AML-193 (cell line): ENCODE results near the gene ZNF488.

Experiments used
- DNase-seq, 2 experiments: peaks; one replicate each; lab custom pipeline; 2025; lab: John Stamatoyannopoulos, UW

Gene ZNF488

GRCh38 chr10:47381427-47382379 is 2.4 kb downstream of the ZNF488 start:
- no peak for DNase-seq

GRCh38 chr10:47381103-47381395 is 3.0 kb downstream of the ZNF488 start:
- no peak for DNase-seq

- no peak for DNase-seq
These were observed 3.6 kb downstream of the ZNF488 start for GRCh38 chr10:47380341-47381102.

- no peak for DNase-seq
These were observed 4.2 kb downstream of the ZNF488 start for GRCh38 chr10:47379901-47380300.

DNA sequence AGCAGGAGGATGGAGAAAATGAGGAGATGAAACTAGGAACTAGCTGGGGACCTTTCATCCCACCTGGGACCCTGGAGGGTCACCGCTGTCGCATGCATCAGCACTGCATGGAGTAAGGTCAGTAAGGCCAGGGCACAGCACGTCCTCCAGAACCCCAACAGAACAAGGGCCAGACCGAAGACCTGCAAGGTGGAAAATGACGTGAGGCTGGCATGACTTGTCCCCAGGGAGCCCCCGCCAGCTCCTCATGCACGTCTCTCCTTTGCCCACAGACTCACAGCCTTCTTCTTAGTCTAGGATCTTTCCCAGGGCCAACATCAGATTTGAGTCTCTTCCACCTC is 4.7 kb downstream of the ZNF488 start:
- no peak for DNase-seq

DNA sequence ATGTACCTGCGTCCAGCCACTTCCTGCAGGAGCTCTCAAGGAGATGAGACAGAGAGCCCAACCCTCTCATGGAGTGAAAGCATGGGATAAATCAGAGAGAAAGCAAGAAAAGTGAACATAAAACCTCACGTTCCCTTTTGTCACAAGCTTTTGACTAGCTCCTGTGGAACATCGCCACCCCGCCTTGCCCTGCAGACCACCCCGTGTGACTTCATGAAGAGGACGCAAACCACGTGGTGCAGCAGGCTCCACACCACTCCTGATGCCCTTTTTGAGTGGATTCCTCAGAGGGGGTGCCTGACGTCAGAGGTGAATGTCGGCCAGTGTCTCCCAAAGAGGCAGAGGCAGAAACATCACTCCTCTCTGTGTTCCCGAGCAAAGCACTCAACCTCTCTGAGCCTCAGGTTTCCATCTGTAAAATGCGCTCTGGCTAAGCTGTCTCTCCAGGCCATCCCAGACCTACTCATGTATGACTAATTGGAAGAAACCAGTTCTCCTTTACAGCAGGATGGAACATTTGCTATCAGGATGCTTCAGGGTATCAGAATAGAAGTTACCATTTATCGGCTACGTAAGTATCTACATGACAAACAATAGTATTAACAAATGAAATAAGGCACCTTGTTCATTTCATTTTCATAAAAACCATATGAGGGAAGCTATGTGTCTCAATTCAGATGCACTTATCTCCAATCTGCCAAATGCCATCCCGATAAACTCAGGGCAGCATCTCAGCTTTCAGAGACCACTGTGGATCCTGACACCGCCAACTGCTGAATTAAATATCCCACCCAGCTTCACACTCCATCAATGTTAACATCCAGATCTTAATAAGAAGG is 5.3 kb downstream of the ZNF488 start:
- no peak for DNase-seq

- no peak for DNase-seq
These were observed 5.9 kb downstream of the ZNF488 start for GRCh38 chr10:47378183-47378510.

DNA sequence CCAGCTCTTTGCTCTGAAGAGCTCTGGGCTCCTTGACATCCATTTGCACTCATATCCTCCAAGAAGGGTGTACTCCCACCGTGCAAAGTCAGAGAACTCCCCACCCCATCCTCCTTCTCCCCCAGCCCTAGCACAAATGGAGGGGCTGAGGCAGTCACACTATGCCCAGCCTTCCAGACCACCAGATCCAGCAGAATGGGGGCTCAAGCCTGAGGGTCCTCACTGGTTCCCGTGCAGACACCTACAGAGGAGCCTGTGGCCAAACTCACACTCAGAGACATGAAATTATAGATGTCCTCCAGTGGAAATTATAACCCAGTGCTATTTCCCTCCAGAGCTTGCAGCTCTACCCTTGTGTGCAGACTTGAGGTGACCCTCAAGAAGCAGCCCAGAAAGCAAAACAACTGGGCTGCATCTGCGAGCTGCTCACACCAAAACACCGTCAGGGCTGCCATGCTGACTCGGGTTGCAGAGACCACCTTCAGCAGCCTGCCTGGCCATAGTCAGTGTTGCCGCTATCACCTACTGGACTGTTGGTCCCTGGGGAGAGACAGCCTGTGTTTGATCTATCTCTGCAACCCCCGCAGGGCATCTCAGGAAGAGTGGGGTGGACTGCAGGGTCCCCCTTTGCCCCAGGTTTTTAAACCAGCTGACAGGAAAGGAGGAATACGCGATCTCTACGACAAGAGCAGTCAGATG is 7.4 kb downstream of the ZNF488 start:
- DNase-seq, result no peak

DNA sequence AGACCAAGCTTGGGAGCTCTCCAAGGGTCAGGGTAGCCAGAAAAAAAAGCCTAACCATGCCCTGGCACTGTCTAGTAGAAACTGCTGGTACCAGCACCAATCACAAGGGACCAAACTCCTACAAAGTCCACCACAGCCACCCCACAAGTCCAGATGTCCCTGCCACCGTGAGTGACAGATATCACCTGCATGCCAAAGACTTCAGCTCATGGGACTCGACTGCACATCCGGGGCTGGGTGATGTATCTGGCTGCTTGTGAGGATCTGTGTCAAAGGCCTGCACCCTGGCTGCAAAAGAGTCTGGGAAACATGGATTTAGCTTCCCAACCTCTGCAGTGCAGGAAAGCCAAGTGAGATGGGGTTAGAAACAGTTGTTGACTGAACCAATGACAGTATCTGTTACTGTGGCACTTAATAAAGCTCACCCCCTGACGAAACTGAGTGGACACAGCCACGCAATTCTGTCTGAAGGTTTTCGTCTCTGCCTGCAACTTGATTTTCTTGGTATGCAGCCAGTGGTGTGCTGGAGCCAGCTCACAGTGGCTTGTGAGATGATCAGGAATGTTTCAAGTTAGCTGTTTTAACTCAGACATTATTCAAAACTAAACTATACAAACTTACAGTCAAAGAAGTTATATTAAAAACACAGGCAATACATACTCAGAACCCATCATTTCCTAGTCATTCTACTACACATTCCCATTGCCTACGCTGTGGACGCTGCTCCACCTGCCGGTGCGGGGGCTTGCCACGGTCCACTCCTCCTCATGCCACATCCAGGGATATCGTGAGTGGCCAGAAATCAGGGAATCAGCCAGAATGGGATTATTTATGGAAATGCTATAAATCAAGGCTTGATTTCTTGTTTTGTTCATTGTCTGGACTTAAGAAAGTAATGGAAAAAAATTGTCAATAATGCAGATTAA is 9.2 kb downstream of the ZNF488 start:
- DNase-seq, result no peak

DNA sequence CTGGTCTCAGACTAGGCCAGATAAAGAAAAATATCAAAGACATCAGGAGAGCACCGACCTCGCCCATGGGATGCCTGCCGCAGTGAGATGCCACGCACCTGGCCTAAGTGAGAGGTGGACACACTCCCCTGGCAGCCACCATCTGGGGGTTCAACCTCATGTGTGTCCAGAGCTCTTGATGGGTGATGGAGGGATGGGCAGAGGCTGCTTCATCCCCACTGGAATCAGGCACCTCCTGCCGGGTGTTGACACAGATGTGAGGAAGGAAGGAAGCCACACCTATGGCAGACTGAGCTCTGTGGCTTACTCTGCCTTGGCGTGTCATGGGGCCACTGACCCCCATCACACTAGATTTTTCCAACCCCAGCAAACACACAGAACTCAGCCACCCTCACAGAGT is 11.4 kb downstream of the ZNF488 start:
- DNase-seq, result no peak

DNA sequence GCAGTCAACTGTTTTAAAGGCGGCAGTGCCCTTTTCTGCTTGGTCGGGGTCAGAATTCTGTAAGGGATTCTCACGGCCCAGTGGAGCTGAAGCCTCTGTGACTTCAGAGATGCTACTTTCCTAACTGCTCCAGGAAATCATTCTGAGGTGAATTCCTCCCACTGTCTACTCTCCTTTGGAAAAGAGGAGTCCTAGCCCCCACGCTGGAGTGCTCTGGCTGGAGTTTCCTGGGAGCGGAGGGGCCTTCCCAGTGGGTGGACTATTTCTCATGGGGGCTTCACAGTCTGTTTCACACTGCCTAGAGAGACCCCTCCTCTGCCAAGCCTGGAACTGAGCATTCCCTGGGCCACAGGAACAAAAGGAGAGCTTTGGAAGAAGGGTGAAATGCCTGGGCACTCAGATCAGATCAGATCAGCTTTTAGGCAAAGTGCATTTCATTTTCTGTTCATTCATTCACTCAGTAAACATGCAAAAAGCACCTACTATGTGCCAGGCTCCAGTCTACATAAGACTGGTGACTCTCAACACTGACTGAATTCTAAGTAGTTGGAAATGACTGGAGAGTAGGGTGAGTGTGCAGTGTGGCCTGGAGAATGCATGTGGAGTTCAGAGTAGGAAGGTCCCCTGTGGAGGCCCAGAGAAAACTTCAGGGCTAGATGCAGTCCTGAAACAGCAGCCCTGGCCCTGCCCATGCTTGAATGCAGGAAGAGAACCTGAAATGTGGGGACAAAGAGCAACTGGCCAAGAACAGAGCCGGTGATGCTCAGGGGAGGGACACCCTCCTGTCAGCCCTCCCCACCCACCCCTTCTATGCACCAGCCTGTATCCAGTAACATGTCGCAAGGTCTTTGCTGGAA is 12.2 kb downstream of the ZNF488 start:
- DNase-seq, result no peak

GRCh38 chr10:47370878-47371277 is 13.2 kb downstream of the ZNF488 start:
- DNase-seq, result no peak

- DNase-seq, result no peak
These were observed 13.9 kb downstream of the ZNF488 start for GRCh38 chr10:47370015-47370767.

DNA sequence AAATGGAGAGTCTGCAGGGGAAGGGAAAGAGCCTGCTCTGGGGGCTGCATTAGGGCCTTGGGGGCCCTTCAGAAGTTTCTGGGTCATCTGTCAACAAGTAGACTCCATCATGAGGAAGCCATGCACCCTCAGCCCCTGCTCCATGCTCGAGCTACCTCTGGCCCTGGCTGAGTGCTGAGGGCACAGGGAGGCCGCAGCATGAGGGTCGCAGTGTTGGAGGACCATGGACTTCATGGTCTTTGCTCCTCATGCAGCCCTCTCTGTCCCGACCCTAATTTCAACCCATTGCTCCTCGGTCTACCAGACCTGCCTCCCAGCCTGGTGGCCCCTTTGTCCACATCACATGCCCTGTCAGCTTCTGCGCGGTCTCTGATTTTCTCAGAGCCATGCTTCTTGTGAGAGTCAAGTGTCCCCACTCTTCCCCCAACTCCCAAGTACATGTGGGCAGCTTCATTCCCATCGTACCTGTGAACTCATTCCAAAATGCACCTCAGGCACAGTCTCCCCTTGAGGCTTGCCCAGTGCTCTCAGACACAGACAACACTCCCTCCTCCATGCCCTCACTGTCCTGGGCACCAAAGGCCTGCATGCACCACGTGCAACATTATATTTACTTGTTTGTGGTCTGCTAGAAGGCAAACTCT is 14.7 kb downstream of the ZNF488 start:
- DNase-seq, result no peak

- DNase-seq, result no peak
These were observed 15.5 kb downstream of the ZNF488 start for GRCh38 chr10:47368431-47369180.

GRCh38 chr10:47367646-47368045 is 16.4 kb downstream of the ZNF488 start:
- DNase-seq, result no peak

DNA sequence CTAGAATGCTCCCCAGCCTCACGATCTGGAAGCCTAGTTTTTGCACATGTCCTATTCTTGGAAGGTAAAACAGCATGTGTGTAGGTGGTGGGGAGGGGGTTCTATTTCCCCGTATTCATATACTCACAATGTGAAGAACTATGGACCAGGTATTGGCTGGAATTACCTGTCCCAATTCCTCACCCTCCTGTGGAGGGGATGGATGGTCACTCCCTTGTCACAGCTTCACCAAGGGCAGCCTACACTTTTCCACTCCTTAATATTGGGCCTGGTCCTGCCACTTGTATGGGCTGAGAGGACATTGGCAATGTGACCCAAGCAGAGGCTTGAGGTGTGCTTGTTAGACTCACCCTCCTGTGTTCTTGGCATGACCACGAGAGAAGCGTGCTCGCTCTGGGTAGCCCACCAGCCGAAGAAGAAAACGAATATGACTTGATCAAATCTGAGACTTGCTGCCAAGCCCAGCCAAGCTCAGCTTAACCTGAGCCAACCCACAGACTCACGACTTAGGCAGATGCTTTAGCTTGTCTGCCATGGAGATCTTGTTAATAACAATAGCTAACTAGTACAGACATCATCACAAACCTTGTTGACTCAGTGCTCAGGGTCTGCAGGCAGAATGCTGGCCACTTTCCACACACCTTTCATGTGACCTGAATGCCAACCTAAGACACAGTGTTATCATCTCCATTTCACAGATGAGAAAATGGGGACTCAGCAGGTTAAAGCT is 17.2 kb downstream of the ZNF488 start:
- no peak for DNase-seq
